Natural killer cell (primary cell): ENCODE measurements around the gene MYH8. TPM values are rescaled to one million over a fixed set of nuclear protein-coding genes. Genes with fewer than 3 reads are reported as not detected.

Experiments
- ATAC-seq, 3 donors: fragments of 150-1000 bp in 2 of 3; fragments of 200-7000 bp in 1 of 3; cut with Tn5 transposase; 1 replicate in 1 of 3; 2 replicates in 2 of 3; pipeline ENCODE4 v1.10.0; 2021; ENCODE audit warnings: mild to moderate bottlenecking in 2 of 3, moderate library complexity in 2 of 3
- DNase-seq, 2 donors: peaks; one replicate each; pipeline versions ENCODE4 v3.0.0 to v3.0.0-alpha.2; 2013 to 2021; ENCODE audit warnings: mixed read lengths in 1 of 2
- H3K27ac ChIP-seq: one replicate; pipeline ENCODE4 v1.5.1; 2013; ENCODE audit warnings: mild to moderate bottlenecking, low read length
- H3K27me3 ChIP-seq: one replicate; pipeline ENCODE4 v1.6.1; 2013; ENCODE audit warnings: low read length; ENCODE audit not compliant: control insufficient read depth, insufficient read depth
- H3K36me3 ChIP-seq: one replicate; pipeline ENCODE4 v1.6.1; 2013; ENCODE audit warnings: low read length; ENCODE audit not compliant: control insufficient read depth, insufficient read depth
- H3K4me1 ChIP-seq: one replicate; pipeline ENCODE4 v1.6.1; 2013; ENCODE audit warnings: low read length; ENCODE audit not compliant: control insufficient read depth, insufficient read depth
- H3K4me3 ChIP-seq: one replicate; pipeline ENCODE4 v1.5.1; 2013; ENCODE audit warnings: low read length
- H3K9me3 ChIP-seq: one replicate; pipeline ENCODE4 v1.6.1; 2013; ENCODE audit warnings: low read length; ENCODE audit not compliant: control insufficient read depth, insufficient read depth
- H3K27ac Mint-ChIP-seq, 2 donors: one replicate each; pipeline ENCODE4 v1.8.0; 2022; ENCODE audit warnings: mild to moderate bottlenecking in 2 of 2, mixed read lengths in 2 of 2, moderate library complexity in 1 of 2
- H3K27me3 Mint-ChIP-seq, 2 donors: one replicate each; pipeline ENCODE4 v1.8.0; 2022; ENCODE audit warnings: low read depth in 2 of 2, mixed read lengths in 2 of 2
- H3K36me3 Mint-ChIP-seq: one replicate; pipeline ENCODE4 v1.8.0; 2022; ENCODE audit warnings: mixed read lengths
- H3K4me1 Mint-ChIP-seq, 2 donors: one replicate each; pipeline ENCODE4 v1.8.0; 2022; ENCODE audit warnings: mixed read lengths in 2 of 2
- H3K4me3 Mint-ChIP-seq: one replicate; pipeline ENCODE4 v1.8.0; 2022; ENCODE audit warnings: mild to moderate bottlenecking, moderate library complexity, mixed read lengths
- H3K9me3 Mint-ChIP-seq, 2 donors: one replicate each; pipeline ENCODE4 v1.8.0; 2022; ENCODE audit warnings: mixed read lengths in 2 of 2
- WGBS: methylation state at CpG from one replicate; pipeline ENCODE4 v1.1.7; 2013; ENCODE audit warnings: missing lambda C conversion rate; ENCODE audit not compliant: insufficient coverage; 5-methylcytosine and 5-hydroxymethylcytosine counted together
- intact Hi-C: fragments of 100-400 bp; cut with micrococcal nuclease; formaldehyde crosslinking; loops from one replicate; pipeline ENCODE4 v1.14.2; 2022
- total RNA-seq, 4 donors: library from RNA; stranded (reverse); fragments of 120-200 nt in 1 of 4; gene quantifications; one replicate each; pipeline versions ENCODE4 v1.2.3 to v1.2.4, GENCODE V29; 2013 to 2022
- TF ChIP-seq, protein P1 (sequence below): fragments of 200-600 bp; IDR thresholded peaks from one replicate; pipeline ENCODE4 v1.8.0; 2022; ENCODE audit warnings: antibody characterized with exemption

MYH8 gene
- not detected for total RNA-seq
- total RNA-seq (2013), result 0.09 TPM

DNA sequence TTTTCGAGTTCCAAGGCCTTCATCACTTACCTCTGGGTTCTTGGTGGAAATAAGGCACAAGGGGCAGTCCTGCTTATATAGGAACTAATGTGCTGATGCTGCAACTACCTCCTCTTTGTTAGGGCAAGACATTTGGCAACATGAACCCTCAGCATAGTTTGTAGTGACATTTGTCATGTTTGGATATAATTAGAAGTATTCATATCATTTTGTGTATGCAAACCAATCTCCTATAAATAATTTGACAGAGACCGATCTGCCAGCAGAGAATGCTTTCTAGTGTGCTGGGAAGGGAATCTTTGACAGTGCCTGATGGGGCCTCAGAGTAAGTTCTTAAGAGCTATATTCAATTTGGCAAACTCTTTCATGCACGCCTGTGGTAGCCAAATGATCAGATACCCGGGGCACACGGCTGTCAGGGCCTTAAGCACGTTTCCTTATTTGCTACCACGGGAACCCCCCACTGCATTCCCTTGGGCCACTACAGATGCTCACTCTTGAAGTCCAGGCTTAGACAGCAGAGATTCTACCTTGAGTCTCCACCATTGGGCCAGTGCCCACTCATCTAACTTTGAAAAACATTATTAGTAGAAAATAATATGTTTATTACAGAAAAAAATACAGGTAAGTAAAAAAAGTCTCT lies at the start of gene MYH8:
MYH8 (minus strand) TSS at position 51 of the 643 bp plus-strand sequence. CDS start 1,723 bp downstream, outside the sequence.
- peaks cover 3% of the 10 kb centered on the region for H3K27me3 ChIP-seq
- no peaks in the 10 kb centered on the region for H3K9me3 ChIP-seq
- no peak within 1 kb of the TSS for H3K4me3 ChIP-seq
- H3K36me3 ChIP-seq, result no peaks in the 10 kb centered on the region
- Mint-ChIP-seq H3K4me3 (no peak within 1 kb of the TSS), H3K9me3 (no peaks in the 10 kb centered on the region), H3K27ac (no peak within 1 kb of the TSS), H3K27me3 (peaks cover 22 to 41% of the 10 kb centered on the region in 2 donors), H3K4me1 (no peaks in the 10 kb centered on the region), H3K36me3 (no peaks in the 10 kb centered on the region)
- DNase-seq, result no peak
- intact Hi-C loops, result no loop called here
- H3K4me1 ChIP-seq, result no peaks in the 10 kb centered on the region
- no peak for ATAC-seq
- WGBS, result 78% methylated on average over 7 of the region's 7 CpGs
- TF ChIP-seq, protein P1, sequence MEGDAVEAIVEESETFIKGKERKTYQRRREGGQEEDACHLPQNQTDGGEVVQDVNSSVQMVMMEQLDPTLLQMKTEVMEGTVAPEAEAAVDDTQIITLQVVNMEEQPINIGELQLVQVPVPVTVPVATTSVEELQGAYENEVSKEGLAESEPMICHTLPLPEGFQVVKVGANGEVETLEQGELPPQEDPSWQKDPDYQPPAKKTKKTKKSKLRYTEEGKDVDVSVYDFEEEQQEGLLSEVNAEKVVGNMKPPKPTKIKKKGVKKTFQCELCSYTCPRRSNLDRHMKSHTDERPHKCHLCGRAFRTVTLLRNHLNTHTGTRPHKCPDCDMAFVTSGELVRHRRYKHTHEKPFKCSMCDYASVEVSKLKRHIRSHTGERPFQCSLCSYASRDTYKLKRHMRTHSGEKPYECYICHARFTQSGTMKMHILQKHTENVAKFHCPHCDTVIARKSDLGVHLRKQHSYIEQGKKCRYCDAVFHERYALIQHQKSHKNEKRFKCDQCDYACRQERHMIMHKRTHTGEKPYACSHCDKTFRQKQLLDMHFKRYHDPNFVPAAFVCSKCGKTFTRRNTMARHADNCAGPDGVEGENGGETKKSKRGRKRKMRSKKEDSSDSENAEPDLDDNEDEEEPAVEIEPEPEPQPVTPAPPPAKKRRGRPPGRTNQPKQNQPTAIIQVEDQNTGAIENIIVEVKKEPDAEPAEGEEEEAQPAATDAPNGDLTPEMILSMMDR, result no peak
- no peak within 1 kb of the TSS for H3K27ac ChIP-seq

DNA sequence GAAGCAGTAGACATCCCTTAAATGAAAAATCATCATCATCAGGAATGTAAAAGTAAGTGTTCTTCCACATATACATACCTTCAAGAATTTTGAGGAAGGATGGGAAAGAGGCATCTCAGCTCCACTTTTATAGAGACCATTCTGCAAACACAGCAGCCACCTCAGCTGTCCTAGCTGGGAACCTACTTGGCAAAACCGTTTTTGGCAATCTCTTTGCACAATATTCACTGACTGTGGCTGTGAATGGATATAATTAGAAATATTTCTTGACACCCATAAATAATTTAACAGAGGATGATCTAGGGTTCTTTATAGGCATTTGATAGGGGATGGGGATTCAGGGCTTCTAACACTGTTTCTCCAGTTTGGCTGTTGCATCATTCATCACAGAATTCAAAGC lies 47.7 kb upstream of the MYH8 start, which contains the start of gene MYH4:
MYH4 (minus strand) TSS at position 101 of the 400 bp plus-strand sequence. CDS start 2,814 bp downstream, outside the sequence.
- intact Hi-C loops, result no loop called here
- peaks cover 4 to 35% of the 10 kb centered on the region in 2 donors for H3K27me3 Mint-ChIP-seq

DNA sequence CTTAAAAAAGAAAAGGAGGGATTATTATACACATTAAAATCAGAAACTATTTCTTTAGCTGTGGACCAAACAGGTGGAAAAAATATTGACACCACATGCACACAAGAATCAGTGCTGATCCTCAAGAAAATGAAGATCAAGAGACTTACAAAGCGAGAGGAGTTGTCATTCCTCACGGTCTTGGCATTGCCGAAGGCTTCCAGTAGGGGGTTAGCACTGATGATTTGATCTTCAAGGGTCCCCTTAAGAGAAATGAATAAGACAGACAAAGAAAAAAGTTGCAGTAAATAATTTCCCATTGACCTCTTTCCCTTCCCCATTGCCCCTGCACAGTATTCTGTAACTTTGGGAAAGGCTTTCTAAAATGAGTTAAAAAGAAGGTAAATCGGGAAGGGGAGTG lies 41.7 kb upstream of the MYH8 start:
- H3K27ac Mint-ChIP-seq, result no peak overlapping the region
- no peaks in the 10 kb centered on the region for H3K4me1 ChIP-seq
- intact Hi-C loops, result no loop called here
- H3K27me3 Mint-ChIP-seq, result peaks cover 24 to 80% of the 10 kb centered on the region in 2 donors
- no peak overlapping the region for H3K4me3 ChIP-seq
- DNase-seq (no peak), ATAC-seq (no peak)
- H3K4me3 Mint-ChIP-seq, result no peak overlapping the region
- H3K9me3 Mint-ChIP-seq, result no peaks in the 10 kb centered on the region
- H3K4me1 Mint-ChIP-seq, result no peaks in the 10 kb centered on the region
- 59% methylated on average over 3 of the region's 4 CpGs for WGBS
- H3K36me3 Mint-ChIP-seq, result no peaks in the 10 kb centered on the region
- H3K36me3 ChIP-seq, result no peaks in the 10 kb centered on the region
- H3K27ac ChIP-seq, result no peak overlapping the region
- H3K9me3 ChIP-seq, result no peaks in the 10 kb centered on the region
- no peaks in the 10 kb centered on the region for H3K27me3 ChIP-seq
- TF ChIP-seq, protein P1, result no peak

More for the DNA sequence above, 47.7 kb upstream of the MYH8 start, which contains the start of gene MYH4:
- no peaks in the 10 kb centered on the region for H3K36me3 ChIP-seq
- H3K27ac Mint-ChIP-seq, result no peak within 1 kb of the TSS
- TF ChIP-seq, protein P1, result no peak
- DNase-seq, result no peak
- H3K4me3 ChIP-seq, result no peak within 1 kb of the TSS
- H3K4me3 Mint-ChIP-seq, result no peak within 1 kb of the TSS
- no peaks in the 10 kb centered on the region for H3K4me1 ChIP-seq
- H3K27ac ChIP-seq, result no peak within 1 kb of the TSS
- H3K4me1 Mint-ChIP-seq, result no peaks in the 10 kb centered on the region
- no peaks in the 10 kb centered on the region for H3K9me3 ChIP-seq
- H3K9me3 Mint-ChIP-seq, result no peaks in the 10 kb centered on the region
- WGBS, result no CpG with 5 or more reads among the region's 1 CpG
- no peak for ATAC-seq
- H3K36me3 Mint-ChIP-seq, result no peaks in the 10 kb centered on the region
- H3K27me3 ChIP-seq, result no peaks in the 10 kb centered on the region

DNA sequence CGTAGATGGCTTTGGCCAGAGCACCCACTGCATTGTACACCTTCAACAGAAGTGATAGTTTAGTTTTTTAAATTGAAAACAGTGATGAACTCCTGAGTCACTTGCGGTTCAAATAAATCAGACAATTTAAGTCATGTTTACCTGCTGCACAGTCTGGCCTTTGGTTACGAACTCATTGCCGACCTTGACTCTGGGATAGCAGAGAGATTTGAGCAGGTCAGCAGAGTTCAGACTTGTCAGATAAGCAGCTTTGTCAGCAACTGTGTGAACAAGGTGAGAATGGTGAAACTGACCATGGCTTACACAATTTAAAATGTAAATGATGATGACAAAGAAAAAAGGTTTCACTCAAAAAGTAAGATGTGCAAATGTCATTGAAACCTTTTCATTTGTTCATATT lies 38.3 kb upstream of the MYH8 start:
- Mint-ChIP-seq H3K4me3 (no peak overlapping the region), H3K27me3 (peaks cover 26 to 73% of the 10 kb centered on the region in 2 donors), H3K27ac (no peak overlapping the region), H3K9me3 (no peaks in the 10 kb centered on the region), H3K4me1 (no peaks in the 10 kb centered on the region), H3K36me3 (no peaks in the 10 kb centered on the region)
- Histone ChIP-seq H3K4me1 (no peaks in the 10 kb centered on the region), H3K36me3 (no peaks in the 10 kb centered on the region), H3K27ac (no peak overlapping the region), H3K9me3 (no peaks in the 10 kb centered on the region), H3K27me3 (no peaks in the 10 kb centered on the region), H3K4me3 (no peak overlapping the region)
- TF ChIP-seq, protein P1, result no peak
- DNase-seq (no peak), ATAC-seq (no peak)
- 87% methylated on average over 4 of the region's 4 CpGs for WGBS
- intact Hi-C loops, result no loop called here
